ENCODE data around the gene AMPD3. TPM values are rescaled to one million over a fixed set of nuclear protein-coding genes. Genes with fewer than 3 reads are reported as not detected.

The AMPD3 gene
- total RNA-seq, result 1.5 and 9.1 TPM in 2 replicates

DNA sequence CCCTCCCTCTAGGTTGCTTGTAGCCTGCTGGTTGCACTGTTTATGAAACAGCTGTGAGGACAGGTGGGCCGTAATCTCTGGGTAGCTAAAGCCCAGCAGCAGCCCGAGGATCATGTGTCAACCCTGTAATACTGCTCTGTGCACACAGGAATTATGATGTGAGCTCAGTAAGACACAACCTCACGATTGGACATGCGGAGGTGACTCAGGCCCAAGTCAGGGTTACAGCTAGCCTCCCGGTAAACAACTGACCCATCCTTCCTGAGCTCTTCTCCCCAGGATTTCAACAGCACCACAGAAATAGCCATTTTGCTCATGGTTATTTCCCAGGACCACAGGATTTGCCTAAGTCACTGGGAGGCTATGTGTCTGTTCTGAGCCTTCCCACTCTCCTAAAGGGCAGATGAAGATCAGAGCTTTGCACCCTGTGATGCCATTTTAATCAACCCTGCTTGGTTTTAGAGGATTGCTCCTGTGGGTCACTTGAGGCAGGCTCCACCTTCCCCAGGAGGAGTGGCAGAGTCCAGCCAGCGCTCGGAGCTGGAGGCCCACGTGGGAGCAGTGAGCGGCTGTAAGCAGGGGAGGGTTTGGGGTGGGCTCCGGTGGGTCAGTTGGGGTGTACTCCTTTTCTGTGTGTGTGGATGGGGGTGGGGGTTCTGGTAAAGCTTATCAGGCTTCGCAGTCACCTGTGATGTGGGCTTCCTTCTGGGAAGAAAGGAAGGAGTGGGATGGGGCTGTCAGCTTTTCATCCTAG, at the start of gene AMPD3:
TSS of gene AMPD3 (plus strand) at position 387 of the 754 bp plus-strand sequence. CDS start 6,256 bp downstream, outside the sequence.

DNA sequence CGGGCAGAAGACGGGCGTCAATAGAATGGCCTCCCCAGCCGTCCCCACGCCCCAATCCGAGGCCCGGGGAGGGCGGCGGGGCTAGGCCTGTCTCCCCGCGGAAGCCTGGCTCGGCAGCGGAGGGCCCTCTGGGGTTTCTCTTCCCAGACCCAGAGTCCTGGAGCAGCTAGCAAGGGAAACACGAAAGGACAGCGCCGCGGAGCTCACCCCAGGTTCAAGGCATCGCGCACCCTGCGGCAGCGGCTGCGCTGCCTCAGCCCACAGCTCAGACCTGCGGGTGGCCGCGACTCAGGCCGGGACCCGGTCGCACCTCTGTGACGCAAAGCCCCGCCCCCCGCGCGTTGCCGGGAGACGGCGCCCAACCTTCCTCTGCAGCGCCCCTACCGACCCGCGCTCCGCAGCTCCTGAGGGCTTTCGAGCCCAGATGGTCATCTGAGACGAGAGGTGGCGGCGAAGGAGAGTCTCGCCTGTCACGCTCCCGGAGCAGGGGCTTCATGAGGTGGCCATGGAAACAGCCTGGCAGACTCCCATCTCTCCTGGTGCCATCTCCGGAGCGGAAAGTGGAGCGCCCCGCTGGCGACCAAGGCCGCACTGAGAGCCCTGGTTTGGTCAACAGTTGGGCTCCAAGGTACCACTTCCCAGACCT, 86.0 kb downstream of the AMPD3 start, which contains the start of gene RNF141:
TSS of gene RNF141 (minus strand) at position 273 of the 646 bp plus-strand sequence. CDS start 7,029 bp downstream, outside the sequence.

Other genes with a start within 250 kb of the AMPD3 start
- 45.8 and 46.3 TPM in 2 replicates for gene SBF2, start 161.0 kb upstream of the AMPD3 start, total RNA-seq
- 86.0 and 354 TPM in 2 replicates for gene ADM, start 150.2 kb upstream of the AMPD3 start, total RNA-seq
- 70.7 and 82.6 TPM in 2 replicates for gene RNF141, start 85.9 kb downstream of the AMPD3 start, total RNA-seq
- 208 and 386 TPM in 2 replicates for gene LYVE1, start 113.4 kb downstream of the AMPD3 start, total RNA-seq
- 0.69 and 0.87 TPM in 2 replicates for gene IRAG1, start 238.5 kb downstream of the AMPD3 start, total RNA-seq